Activated naive CD4-positive, alpha-beta T cell (primary cell): ENCODE data around the gene SRPRB.
A peak's percentile ranks its signal among the peaks of the same experiment; 100 is the strongest.

ENCODE experiments used
- DNase-seq, 4 experiments: peaks; one replicate each; lab custom pipeline; 2025; lab: John Stamatoyannopoulos, UW

SRPRB gene

DNA sequence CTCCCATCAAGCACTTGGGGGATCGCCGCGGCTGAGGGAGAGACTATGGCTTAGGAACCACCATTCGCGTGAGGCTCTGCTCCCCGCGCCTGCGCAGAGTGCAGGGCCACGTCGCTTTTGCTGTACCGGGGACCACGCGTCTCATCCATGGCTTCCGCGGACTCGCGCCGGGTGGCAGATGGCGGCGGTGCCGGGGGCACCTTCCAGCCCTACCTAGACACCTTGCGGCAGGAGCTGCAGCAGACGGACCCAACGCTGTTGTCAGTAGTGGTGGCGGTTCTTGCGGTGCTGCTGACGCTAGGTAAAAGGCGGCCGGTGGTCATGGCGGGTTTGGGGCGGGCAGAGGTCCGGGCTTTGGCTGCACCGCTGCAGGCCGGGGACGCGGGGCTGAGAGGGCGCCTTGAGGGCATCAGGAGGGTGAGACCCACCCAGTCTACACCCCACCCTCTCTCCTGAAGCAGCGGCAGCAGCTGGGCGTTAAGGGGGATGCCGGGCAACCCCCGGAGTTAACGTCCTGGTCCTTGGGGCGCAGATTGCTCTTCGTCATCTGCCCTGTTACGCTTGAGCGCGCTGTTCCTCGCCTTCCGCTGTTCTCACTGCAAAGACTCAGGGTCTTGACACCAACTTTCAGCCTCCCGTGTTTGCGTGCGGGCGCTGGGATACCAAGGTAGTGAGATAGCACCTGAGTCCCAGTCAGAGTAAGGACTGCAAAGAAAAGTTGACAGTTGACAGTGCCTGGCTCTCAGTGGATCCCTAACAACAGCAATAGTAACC is at the start of gene SRPRB:
TSS of gene SRPRB (plus strand) at position 114 of the 774 bp plus-strand sequence. CDS start at position 148, 34 bp downstream.
- DNase-seq, result peak; percentile 87 to 93 (median 90)

GRCh38 chr3:133756716-133757694 is 48.6 kb upstream of the SRPRB start:
- no peak for DNase-seq

GRCh38 chr3:133757701-133758567 is 47.7 kb upstream of the SRPRB start:
- DNase-seq, result no peak

DNA sequence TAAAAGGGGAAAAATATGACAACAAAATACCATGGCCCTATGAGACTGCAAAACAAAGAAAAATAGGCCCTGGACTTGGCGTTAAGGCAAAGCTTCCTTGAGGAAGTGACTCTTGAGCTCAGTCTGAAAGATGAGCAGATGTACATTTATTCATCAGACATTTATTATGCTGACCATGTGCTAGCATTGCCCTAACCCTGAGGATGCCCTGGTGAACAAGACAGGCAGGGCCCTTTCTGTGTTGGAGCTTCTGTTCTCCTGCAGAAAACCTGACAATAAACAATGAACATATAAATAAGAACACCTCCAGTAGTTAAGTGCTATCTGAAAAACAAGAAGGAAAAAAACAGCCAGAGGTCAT is 47.1 kb upstream of the SRPRB start:
- no peak for DNase-seq

DNA sequence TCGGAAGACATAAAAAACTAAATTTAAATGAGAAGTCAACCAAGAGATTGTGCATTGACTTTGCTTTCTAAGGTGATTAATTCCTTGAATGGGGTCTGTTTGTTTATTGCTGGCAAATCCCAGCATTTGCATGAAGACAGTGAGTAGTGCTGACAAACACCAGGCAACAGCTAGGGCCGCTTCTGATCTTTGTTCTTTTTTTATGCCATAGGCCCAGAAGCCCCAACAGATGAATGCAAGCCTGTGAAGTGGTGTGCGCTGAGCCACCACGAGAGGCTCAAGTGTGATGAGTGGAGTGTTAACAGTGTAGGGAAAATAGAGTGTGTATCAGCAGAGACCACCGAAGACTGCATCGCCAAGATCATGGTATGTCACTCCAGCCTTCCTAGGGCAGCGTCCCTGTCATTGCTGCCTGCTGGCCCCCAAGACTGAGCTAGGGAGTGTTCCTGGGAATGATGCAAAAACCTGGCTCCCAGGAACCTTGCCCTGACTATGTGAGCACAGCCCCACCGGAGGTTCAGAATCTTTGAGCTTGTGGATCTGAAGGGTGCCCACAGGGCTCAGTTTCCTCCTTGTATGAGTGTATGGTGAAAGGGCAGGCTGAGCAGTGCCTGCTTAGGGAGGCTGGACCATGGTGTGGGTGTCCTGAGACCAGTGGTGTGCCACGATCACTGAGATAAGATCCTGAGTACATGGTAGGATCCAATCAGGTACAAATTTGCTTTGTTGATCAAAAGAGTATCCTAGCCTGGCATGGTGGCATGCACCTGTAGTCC is 46.5 kb upstream of the SRPRB start:
- DNase-seq, result no peak

DNA sequence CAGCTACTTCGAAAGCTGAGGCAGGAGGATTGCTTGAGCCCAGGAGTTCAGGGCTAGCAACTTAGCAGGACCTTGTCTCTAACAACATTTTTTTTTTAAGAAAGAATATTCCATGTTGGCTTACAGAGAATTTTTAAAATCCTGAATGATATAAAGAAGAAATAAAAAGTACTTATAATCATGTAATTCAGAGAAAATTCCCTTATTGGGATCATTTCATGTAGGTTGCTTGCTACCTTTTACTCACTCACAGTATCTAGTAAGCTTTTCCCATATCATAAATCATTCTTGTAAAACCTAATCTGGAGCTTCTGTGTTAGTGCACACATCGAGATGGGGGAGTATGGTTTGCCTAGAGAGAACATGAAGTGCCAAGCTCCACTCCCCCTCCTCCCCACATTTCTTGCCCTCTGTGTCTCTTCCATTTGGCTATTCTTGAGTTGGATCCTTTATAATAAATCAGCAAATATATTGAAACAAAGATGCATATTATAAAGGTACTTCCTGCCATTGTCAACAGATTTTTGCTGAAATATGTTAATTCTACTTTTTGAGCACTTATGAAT is 45.8 kb upstream of the SRPRB start:
- DNase-seq, result no peak

GRCh38 chr3:133760916-133761315 is 44.7 kb upstream of the SRPRB start:
- DNase-seq, result no peak

DNA sequence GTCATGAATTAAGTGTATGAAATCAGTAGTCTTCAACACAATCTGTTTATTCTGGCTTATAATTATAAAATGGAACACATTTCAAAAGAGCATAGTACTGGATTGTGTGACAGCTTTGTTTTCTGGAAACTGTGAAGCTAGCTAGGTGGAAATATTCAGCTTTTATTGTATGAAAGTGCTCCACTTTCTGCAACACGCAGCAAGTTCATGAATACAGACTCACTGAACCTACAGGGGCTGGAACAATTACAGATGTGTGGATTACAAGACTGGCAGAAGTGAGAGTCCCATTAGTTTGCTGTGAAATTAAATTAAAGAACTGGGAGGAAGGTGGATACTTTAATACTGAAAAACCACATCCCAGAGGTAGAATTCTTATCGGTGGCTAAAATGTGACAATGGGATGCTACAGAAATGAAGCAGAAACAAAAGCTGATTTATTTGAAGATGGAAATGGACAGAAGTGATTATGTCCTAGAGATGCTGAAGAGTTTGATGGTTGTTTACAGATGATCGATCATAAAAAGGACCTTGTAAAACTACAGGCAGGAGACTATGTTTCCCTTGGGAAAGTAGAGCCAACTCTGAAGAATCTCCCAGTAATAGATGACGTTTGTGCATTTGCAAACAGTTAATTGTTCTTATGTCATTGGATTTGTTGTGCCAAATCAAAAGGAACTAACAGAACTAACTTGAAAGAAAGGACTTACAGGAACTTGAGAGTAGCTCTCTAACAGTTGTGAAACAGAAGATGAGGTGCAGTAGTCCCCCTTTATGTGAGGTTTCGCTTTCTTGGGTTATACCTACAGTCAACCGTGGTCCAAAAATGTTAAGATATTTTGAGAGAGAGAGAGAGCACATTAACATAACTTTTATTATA is 43.8 kb upstream of the SRPRB start:
- no peak for DNase-seq

DNA sequence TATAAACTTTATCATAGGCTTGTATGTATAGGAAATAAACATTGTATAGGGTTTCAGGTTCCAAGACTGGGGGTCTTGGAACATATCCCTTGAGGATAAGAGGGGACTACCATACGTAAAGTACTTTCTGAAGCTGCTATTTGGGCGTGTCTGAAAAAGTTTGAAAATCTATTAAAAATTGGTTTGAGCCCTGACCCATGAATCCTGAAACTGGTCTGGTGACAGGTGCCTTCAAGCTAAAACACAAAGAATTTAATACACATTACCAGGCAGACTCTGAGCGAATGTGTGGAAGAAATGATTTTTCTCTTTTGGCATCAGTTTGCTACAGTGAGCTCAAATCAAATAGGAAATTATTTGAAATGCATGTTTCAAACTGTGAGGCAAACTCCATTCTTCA is 43.1 kb upstream of the SRPRB start:
- no peak for DNase-seq

GRCh38 chr3:133763797-133764683 is 41.6 kb upstream of the SRPRB start:
- no peak for DNase-seq

GRCh38 chr3:133765256-133765655 is 40.4 kb upstream of the SRPRB start:
- DNase-seq, result no peak

DNA sequence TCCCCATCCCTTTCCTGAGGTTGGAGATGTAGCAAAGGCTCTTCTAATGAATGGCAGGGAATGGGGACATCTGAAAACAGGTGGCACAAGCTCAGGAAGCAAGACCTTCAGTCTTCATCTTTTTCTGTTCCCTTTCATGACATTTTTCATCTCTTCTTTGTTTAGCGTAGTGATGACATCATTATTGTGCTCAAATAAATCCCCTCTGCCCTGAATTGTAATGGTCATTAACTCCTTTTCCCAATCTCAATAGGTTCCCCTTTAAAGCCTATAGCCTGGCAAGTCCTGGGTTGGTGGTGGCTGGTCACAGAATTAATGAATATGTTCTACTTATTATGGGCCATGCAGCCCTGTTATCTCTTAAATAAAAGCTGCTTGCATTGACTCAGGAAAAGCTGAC is 38.0 kb upstream of the SRPRB start:
- DNase-seq, result no peak

GRCh38 chr3:133769536-133769935 is 36.1 kb upstream of the SRPRB start:
- DNase-seq, result no peak

GRCh38 chr3:133773732-133774131 is 31.9 kb upstream of the SRPRB start:
- no peak for DNase-seq

GRCh38 chr3:133775309-133775708 is 30.3 kb upstream of the SRPRB start:
- no peak for DNase-seq

DNA sequence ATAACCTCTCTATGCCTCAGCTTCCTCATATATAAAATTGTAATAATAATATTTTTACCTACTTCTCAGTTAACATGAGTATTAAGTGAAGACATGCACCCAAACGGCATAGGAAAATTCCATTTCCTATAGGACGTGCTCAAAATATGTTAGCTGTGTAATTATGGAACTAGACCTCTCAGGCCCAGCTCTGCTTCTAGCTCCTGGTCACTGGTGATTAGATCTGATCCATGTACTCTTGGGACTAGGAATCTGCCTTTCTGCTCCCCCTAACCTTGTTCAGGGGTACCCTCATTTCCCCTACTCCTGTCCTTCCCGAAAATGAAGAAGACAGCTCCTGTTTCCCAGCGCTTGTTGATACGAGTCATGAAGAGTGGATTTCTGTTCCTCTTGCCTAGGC is 29.8 kb upstream of the SRPRB start:
- no peak for DNase-seq

GRCh38 chr3:133776794-133777438 is 28.7 kb upstream of the SRPRB start:
- no peak for DNase-seq

- no peak for DNase-seq
These were observed 27.6 kb upstream of the SRPRB start for GRCh38 chr3:133777807-133778568.
